Left renal pelvis (tissue), 4 donors: ENCODE data around the gene GPR15LG. TPM values are rescaled to one million over a fixed set of nuclear protein-coding genes. Genes with fewer than 3 reads are reported as not detected.

ENCODE experiments used
- DNase-seq, 4 donors: peaks; one replicate each; pipeline ENCODE4 v3.0.0-alpha.2; 2013; ENCODE audit warnings: low read depth in 4 of 4, low spot score in 3 of 4
- polyA plus RNA-seq, 4 donors: library from polyadenylated mRNA; unstranded; fragments of 120-200 nt; gene quantifications; one replicate each; pipeline ENCODE4 v1.2.1, GENCODE V29; 2013; ENCODE audit not compliant: insufficient read length in 4 of 4

Gene GPR15LG
- polyA plus RNA-seq, 4 donors: 0.19 to 1.5 (median 1.0) TPM; not detected in 1

DNA sequence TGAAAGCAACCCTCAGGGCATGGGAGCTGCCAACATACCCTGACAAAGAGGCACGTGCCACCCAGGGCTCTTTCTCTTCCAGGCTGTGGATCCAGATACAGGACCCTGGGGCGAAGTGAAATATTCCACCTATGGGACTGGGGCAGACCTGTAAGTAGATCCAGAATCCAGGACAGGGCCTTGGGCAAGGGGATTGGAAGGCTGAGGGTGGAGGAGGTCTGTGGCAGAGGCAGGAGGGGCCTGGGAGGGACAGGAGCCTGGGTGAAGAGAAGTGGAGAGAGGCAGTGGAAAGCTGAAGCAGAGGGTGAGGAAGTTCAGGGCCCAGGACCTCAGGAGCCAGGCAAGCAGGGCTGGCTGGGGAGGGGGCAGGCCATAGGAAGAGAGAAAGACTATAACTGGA, 38.0 kb downstream of the GPR15LG start:
- DNase-seq: no peak

GRCh38 chr10:84212014-84212413, 38.4 kb downstream of the GPR15LG start:
- DNase-seq: no peak

DNA sequence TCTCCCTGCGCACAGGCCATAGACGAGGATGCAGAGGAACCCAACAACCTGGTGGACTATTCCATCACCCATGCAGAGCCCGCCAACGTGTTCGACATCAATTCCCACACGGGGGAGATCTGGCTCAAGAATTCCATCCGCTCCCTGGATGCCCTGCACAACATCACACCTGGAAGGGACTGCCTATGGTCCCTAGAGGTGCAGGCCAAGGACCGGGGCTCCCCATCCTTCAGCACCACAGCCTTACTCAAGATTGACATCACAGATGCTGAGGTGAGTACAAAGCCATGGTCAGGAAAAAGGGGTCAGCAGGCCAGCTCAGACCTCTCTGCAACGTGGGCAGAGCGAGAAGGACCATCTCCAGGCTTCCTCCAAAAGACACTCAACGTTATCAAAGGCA, 39.5 kb downstream of the GPR15LG start:
- no peak for DNase-seq

GRCh38 chr10:84214046-84214572, 40.5 kb downstream of the GPR15LG start:
- DNase-seq: no peak

DNA sequence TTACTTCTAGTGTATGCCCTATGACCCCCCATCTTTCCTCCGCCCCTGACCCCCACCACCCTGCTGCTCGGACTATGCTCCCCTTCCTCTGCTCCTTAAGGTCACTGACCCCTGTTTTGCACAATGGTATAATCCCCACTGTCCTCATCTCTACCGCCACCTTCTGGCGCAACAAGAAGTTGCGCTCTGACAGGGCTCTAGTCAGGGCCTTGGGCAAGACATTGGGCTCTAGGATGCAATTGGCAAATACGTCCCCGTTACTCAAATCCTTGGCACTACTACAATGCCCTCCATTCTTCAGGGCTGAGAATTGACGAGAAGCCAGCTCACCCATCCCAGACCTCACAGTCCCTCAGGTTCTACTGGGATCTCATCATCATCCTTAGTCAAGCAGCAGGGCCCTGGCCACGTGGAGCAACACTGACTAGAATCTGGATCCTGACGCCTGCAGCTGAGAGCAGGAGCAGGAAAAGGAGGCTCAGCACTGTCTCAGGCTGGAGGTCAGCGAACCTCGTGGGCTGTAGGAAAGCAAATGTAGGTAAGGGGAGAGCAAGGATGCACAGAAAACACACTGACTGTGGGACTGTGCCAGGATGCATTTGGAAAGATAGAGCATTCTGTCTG, 41.1 kb downstream of the GPR15LG start:
- DNase-seq: no peak

GRCh38 chr10:84216834-84217233, 43.2 kb downstream of the GPR15LG start:
- DNase-seq: no peak

DNA sequence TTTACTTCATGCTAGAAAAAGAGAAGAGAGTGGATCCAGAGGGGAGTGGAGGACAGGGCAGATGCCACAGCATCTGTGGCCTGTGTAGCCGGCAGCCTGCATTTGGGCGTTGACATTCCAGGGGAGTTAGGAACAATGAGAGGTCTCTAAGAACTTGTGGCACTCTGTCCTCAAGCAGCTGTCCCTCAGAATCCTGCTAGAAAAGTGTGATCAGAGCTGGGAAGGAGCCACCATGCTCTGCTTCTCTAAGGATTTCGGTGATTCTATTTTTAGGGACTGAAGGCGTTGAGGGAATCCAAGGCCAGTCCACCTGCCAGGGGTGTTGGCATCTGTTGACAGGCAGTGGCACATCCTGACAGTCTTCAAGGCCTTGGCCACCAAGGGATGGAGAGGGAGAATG, 44.1 kb downstream of the GPR15LG start:
- DNase-seq: no peak

GRCh38 chr10:84221916-84222315, 48.3 kb downstream of the GPR15LG start:
- no peak for DNase-seq

DNA sequence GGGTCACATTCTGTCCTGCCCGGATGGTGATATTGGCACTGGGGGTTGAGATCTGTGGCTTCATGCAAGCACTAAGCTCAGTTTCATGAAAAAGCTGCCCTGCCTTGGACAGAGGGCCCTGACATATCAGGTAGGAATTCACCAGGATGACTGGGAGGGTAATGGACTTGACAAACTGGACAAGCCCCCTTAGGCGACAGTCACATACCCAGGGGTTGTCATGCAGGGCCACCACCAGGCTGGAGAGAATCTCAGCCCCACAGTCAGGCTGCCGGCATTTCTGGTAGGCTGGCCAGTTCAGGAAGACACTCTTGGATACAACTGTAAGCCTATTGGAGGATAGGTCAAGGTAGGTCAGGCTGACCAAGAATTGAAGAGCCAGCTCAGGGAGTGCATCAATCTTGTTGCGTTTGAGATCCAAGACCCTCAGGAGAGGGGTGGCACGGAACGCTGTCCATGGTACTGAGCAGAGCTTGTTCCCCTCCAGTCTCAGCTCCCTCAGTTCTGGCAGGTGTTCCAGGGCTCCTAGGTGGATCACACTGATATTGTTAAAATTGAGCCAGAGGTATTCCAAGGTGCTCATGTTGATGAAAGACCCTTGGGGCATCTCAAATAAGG, 50.9 kb downstream of the GPR15LG start:
- peak in 2 of 4 donors; percentile 12 to 30 for DNase-seq

DNA sequence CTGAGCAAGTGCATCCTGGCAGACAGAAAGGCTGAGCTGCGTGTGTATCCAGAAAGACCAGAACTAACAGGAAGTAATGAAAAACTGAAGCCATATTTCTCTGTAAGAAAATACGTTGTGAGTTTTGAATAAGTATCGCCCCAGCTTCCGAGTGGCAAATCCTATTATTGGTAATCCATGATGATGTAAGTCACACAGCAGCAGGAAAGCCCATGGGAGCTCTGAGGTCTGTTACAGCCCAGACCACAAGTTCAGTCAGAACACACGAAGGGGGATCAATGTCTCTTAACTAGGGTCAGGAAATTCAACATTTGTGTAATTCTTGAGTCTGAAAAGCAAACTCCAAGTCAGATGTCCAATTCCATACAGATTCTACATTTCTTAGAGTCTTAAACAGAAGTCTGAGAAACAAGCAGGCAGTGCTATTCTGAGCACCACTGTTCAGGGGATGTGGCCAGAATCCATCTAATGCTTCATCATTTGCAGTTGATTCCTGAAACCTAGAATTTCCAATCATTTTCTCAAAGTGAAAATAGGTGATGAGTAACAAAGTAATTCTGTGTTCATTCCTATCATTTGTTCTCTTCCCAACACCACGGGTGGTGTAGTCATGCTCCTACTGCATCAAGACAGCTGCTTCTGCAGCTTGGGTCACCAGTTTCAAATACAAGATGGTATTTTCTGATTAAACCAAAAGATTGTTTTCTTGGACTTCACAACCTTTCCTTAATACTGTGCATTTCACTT, 52.0 kb downstream of the GPR15LG start, which contains the start of gene LRIT2:
TSS of gene LRIT2 (minus strand) at position 118 of the 747 bp plus-strand sequence. CDS start at position 94, 24 bp downstream.
- DNase-seq: no peak

GRCh38 chr10:84226616-84227015, 53.0 kb downstream of the GPR15LG start:
- DNase-seq: no peak

DNA sequence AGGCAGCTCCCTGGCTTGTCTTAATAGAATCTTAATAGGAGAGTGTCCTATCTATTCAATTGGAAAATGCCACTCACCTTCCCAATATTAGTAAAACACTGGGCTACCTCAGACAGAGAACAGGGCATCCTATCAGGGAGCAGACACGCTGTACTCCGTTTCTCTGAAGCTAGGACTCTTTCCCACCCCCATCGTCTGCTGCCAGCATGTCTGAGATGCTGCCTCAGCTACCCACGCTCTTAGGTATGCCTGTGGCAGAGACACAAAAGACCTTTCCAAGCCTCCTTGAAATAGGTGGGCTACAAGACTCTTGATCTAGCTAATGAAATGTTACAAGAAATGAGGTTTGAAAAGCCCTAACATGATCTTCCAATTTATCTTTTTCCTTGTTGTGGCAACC, 54.2 kb downstream of the GPR15LG start:
- DNase-seq: no peak

- no peak for DNase-seq
Observed at GRCh38 chr10:84230359-84230758, 56.8 kb downstream of the GPR15LG start.

- no peak for DNase-seq
Observed at GRCh38 chr10:84232376-84232775, 58.8 kb downstream of the GPR15LG start.

GRCh38 chr10:84233940-84234339, 60.3 kb downstream of the GPR15LG start:
- DNase-seq: no peak

- DNase-seq: no peak
Observed at GRCh38 chr10:84234479-84234878, 60.9 kb downstream of the GPR15LG start.

Other genes starting within 250 kb of the GPR15LG start
- gene GHITM, start 34.3 kb upstream of the GPR15LG start, polyA plus RNA-seq: 100 to 1,000 TPM; 116 to 191 (median 175) TPM
- 1 to 10 TPM in 1 of 4 donors, under 1 TPM in 3; 0.14 to 1.2 (median 0.88) TPM for gene CDHR1, start 20.7 kb downstream of the GPR15LG start, polyA plus RNA-seq
- gene LRIT2, start 51.7 kb downstream of the GPR15LG start, polyA plus RNA-seq: not detected
- gene LRIT1, start 67.7 kb downstream of the GPR15LG start, polyA plus RNA-seq: not detected
- gene RGR, start 71.3 kb downstream of the GPR15LG start, polyA plus RNA-seq: not detected
- gene CCSER2, start 154.8 kb downstream of the GPR15LG start, polyA plus RNA-seq: 10 to 100 TPM; 26.2 to 37.1 (median 32.7) TPM